ENCODE data around the gene ZNF12.
"Not testable (repeated sequence)": the region's sequence is repeated elsewhere in the genome, so short reads cannot be mapped to it uniquely, and the experiment has no call there.

DNA sequence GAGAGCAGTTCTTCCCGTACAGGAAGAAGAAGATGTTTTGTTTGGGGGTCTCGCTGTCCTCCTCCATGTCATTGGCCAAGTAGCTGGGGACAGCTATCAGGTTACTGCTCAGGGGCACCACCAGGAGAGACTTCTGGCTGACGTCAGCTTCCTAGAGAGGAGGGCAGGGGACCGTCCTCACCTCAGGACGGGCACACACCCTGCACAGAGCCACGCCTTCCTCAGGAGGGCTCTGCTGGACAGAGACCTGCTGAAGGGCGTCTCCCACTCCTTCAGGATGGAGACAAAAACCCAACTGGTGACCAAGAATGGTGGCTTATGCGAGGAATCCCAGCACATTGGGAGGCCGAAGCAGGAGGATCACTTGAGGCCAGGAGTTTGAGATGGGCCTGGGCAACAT, 9.2 kb upstream of the ZNF12 start:
- TF ChIP-seq POLR2A (IDR thresholded peaks at IDR 0.05), result not testable (repeated sequence)
- TF ChIP-seq, protein P1, sequence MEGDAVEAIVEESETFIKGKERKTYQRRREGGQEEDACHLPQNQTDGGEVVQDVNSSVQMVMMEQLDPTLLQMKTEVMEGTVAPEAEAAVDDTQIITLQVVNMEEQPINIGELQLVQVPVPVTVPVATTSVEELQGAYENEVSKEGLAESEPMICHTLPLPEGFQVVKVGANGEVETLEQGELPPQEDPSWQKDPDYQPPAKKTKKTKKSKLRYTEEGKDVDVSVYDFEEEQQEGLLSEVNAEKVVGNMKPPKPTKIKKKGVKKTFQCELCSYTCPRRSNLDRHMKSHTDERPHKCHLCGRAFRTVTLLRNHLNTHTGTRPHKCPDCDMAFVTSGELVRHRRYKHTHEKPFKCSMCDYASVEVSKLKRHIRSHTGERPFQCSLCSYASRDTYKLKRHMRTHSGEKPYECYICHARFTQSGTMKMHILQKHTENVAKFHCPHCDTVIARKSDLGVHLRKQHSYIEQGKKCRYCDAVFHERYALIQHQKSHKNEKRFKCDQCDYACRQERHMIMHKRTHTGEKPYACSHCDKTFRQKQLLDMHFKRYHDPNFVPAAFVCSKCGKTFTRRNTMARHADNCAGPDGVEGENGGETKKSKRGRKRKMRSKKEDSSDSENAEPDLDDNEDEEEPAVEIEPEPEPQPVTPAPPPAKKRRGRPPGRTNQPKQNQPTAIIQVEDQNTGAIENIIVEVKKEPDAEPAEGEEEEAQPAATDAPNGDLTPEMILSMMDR (IDR thresholded peaks at IDR 0.05), result not testable (repeated sequence)
